DMS53 (cell line): ENCODE measurements around the gene NTNG2.

Source experiments
- DNase-seq: peaks from one replicate; lab custom pipeline; 2025; lab: John Stamatoyannopoulos, UW

NTNG2 gene

GRCh38 chr9:132204883-132205282, 43.0 kb downstream of the NTNG2 start:
- DNase-seq = no peak

- no peak for DNase-seq
Observed at GRCh38 chr9:132207215-132207614, 45.4 kb downstream of the NTNG2 start.

GRCh38 chr9:132207839-132208615, 46.2 kb downstream of the NTNG2 start:
- no peak for DNase-seq

GRCh38 chr9:132209228-132209627, 47.4 kb downstream of the NTNG2 start:
- DNase-seq = no peak

- DNase-seq = peak; percentile 19
Observed at GRCh38 chr9:132210472-132211145, 48.8 kb downstream of the NTNG2 start.

- DNase-seq = no peak
Observed at GRCh38 chr9:132211570-132211969, 49.7 kb downstream of the NTNG2 start.

GRCh38 chr9:132214027-132214622, 52.3 kb downstream of the NTNG2 start:
- peak; percentile 88 for DNase-seq

GRCh38 chr9:132216861-132217619, 55.2 kb downstream of the NTNG2 start:
- no peak for DNase-seq

GRCh38 chr9:132218208-132218607, 56.4 kb downstream of the NTNG2 start:
- no peak for DNase-seq

GRCh38 chr9:132221941-132222340, 60.1 kb downstream of the NTNG2 start:
- no peak for DNase-seq

GRCh38 chr9:132224645-132225044, 62.8 kb downstream of the NTNG2 start:
- DNase-seq = no peak

- no peak for DNase-seq
Observed at GRCh38 chr9:132226571-132227430, 64.9 kb downstream of the NTNG2 start.

GRCh38 chr9:132228062-132228461, 66.2 kb downstream of the NTNG2 start:
- DNase-seq = no peak

- no peak for DNase-seq
Observed at GRCh38 chr9:132230605-132231004, 68.7 kb downstream of the NTNG2 start.

GRCh38 chr9:132231019-132231701, 69.3 kb downstream of the NTNG2 start:
- DNase-seq = no peak

GRCh38 chr9:132232522-132232921, 70.7 kb downstream of the NTNG2 start:
- no peak for DNase-seq

GRCh38 chr9:132233138-132233537, 71.3 kb downstream of the NTNG2 start:
- DNase-seq = no peak

GRCh38 chr9:132234535-132234934, 72.7 kb downstream of the NTNG2 start:
- no peak for DNase-seq

- no peak for DNase-seq
Observed at GRCh38 chr9:132235125-132235524, 73.3 kb downstream of the NTNG2 start.

GRCh38 chr9:132235894-132236661, 74.2 kb downstream of the NTNG2 start:
- peak; percentile 89 for DNase-seq
